Fibroblast of lung (primary cell): Measurements from ENCODE around the gene RNU1-2. TPM values are rescaled to one million over a fixed set of nuclear protein-coding genes. Genes with fewer than 3 reads are reported as not detected.
"Not testable (repeated sequence)": the region's sequence is repeated elsewhere in the genome, so short reads cannot be mapped to it uniquely, and the experiment has no call there.

Source experiments
- DNase-seq, 2 donors: peaks; one replicate each; pipeline versions ENCODE4 v3.0.0 to v3.0.0-alpha.2; 2010; ENCODE audit warnings: low read depth in 2 of 2
- H2AFZ ChIP-seq: 2 replicates; pipeline ENCODE4 v1.5.1; 2012; ENCODE audit warnings: low read length, control low read depth, inconsistent platforms
- H3K27ac ChIP-seq: 2 replicates; pipeline ENCODE4 v1.5.1; 2011; ENCODE audit warnings: low read length, control low read depth; ENCODE audit not compliant: insufficient read depth
- H3K27me3 ChIP-seq: 2 replicates; pipeline ENCODE4 v1.5.1; 2011; ENCODE audit warnings: mild to moderate bottlenecking, low read length; ENCODE audit not compliant: control insufficient read depth, insufficient read depth
- H3K36me3 ChIP-seq: 2 replicates; pipeline ENCODE4 v1.5.1; 2011; ENCODE audit warnings: low read length; ENCODE audit not compliant: control insufficient read depth, insufficient read depth
- H3K4me1 ChIP-seq: 2 replicates; pipeline ENCODE4 v1.5.1; 2011; ENCODE audit warnings: low read length; ENCODE audit not compliant: control insufficient read depth, insufficient read depth; ENCODE audit errors: extremely low read depth
- H3K4me2 ChIP-seq: 2 replicates; pipeline ENCODE4 v1.5.1; 2011; ENCODE audit warnings: low read length, control low read depth; ENCODE audit not compliant: insufficient read depth; ENCODE audit errors: extremely low read depth
- H3K4me3 ChIP-seq, 4 experiments: fragments of 200-600 bp in 1 of 4; sonication (generic) in 1 of 4; replicated peaks in 1 of 4; 2 replicates each; pipeline ENCODE4 v1.5.1; 2011 to 2016; ENCODE audit warnings: low read length in 4 of 4, low read depth in 3 of 4, mild to moderate bottlenecking in 3 of 4, control low read depth in 2 of 4, inconsistent platforms in 1 of 4, mixed read lengths in 1 of 4; ENCODE audit not compliant: insufficient read depth in 1 of 4; ENCODE audit errors: control extremely low read depth in 1 of 4
- H3K79me2 ChIP-seq: 2 replicates; pipeline ENCODE4 v1.5.1; 2012; ENCODE audit warnings: mild to moderate bottlenecking, low read length, inconsistent platforms; ENCODE audit not compliant: control insufficient read depth, insufficient read depth
- H3K9ac ChIP-seq: 2 replicates; pipeline ENCODE4 v1.5.1; 2011; ENCODE audit warnings: mild to moderate bottlenecking, low read length, control low read depth; ENCODE audit not compliant: insufficient read depth
- H3K9me3 ChIP-seq: 2 replicates; pipeline ENCODE4 v1.5.1; 2012; ENCODE audit warnings: low read depth, low read length; ENCODE audit not compliant: control insufficient read depth, insufficient read depth
- H4K20me1 ChIP-seq: 2 replicates; pipeline ENCODE4 v1.5.1; 2011; ENCODE audit warnings: low read length; ENCODE audit not compliant: control insufficient read depth, insufficient read depth; ENCODE audit errors: extremely low read depth
- polyA minus RNA-seq: library from RNA; depleted of rRNA, polyadenylated mRNA; stranded (reverse); fragments of >200 nt; gene quantifications from 2 replicates; pipeline ENCODE4 v1.2.3, GENCODE V29; 2011; ENCODE audit warnings: low replicate concordance
- polyA plus RNA-seq, 2 donors: library from polyadenylated mRNA; depleted of rRNA in 1 of 2; stranded (reverse) in 1 of 2; unstranded in 1 of 2; fragments of >200 nt; gene quantifications; 2 replicates each; pipeline ENCODE4 v1.2.1, GENCODE V29; 2011 to 2012; ENCODE audit warnings: missing spikeins in 1 of 2
- total RNA-seq: library from RNA; depleted of rRNA; stranded (reverse); fragments of >200 nt; gene quantifications from 2 replicates; pipeline ENCODE4 v1.2.1, GENCODE V29; 2014

Gene RNU1-2
- under 0.01 and 3,997 TPM in 2 replicates for total RNA-seq
- polyA plus RNA-seq, result not detected in 2 replicates
- 44.1 and 65.6 TPM in 2 replicates for polyA plus RNA-seq (2012)
- under 0.01 TPM in 2 replicates for polyA minus RNA-seq

- peak within 1 kb of the TSS; percentile 25 for H3K4me2 ChIP-seq
- peak within 1 kb of the TSS; percentile 69 for H2AFZ ChIP-seq
- not testable (repeated sequence) for H3K79me2 ChIP-seq, H4K20me1 ChIP-seq, H3K9me3 ChIP-seq, H3K27me3 ChIP-seq, H3K36me3 ChIP-seq, H3K4me1 ChIP-seq
- peak within 1 kb of the TSS; percentile 78 for H3K9ac ChIP-seq
- peak; percentile 99 to 100 for DNase-seq
- H3K27ac ChIP-seq, result peak within 1 kb of the TSS; percentile 89
- H3K4me3 ChIP-seq, result peak within 1 kb of the TSS in 3 of 4 experiments; percentile 21 to 58 (median 48)
Observed at GRCh38 chr1:16895598-16896315, at the start of gene RNU1-2. TSS of gene RNU1-2 (plus strand) at chr1:16895980.

GRCh38 chr1:16856201-16856600 lies 39.6 kb upstream of the RNU1-2 start:
- H3K4me2 ChIP-seq, H3K27me3 ChIP-seq, H3K9me3 ChIP-seq, H3K4me3 ChIP-seq, H3K9ac ChIP-seq, H3K79me2 ChIP-seq, H4K20me1 ChIP-seq, H3K36me3 ChIP-seq, H3K27ac ChIP-seq, H2AFZ ChIP-seq, H3K4me1 ChIP-seq: not testable (repeated sequence)
- peak in 1 of 2 donors; percentile 12 for DNase-seq

GRCh38 chr1:16859167-16860041 lies 36.4 kb upstream of the RNU1-2 start:
- not testable (repeated sequence) for H3K36me3 ChIP-seq, H3K4me3 ChIP-seq, H3K27me3 ChIP-seq, DNase-seq, H3K4me2 ChIP-seq, H3K79me2 ChIP-seq, H3K4me1 ChIP-seq, H4K20me1 ChIP-seq, H3K9ac ChIP-seq, H3K9me3 ChIP-seq, H3K27ac ChIP-seq, H2AFZ ChIP-seq

- not testable (repeated sequence) for H3K79me2 ChIP-seq, H3K9ac ChIP-seq, H3K27me3 ChIP-seq, H3K4me1 ChIP-seq, H3K9me3 ChIP-seq, H3K4me2 ChIP-seq, H3K4me3 ChIP-seq, H3K36me3 ChIP-seq, H3K27ac ChIP-seq, H2AFZ ChIP-seq, H4K20me1 ChIP-seq
- peak; percentile 5 to 28 for DNase-seq
Observed at GRCh38 chr1:16860048-16860447, 35.7 kb upstream of the RNU1-2 start.

GRCh38 chr1:16861832-16862245 lies 33.9 kb upstream of the RNU1-2 start:
- not testable (repeated sequence) for H3K36me3 ChIP-seq, H2AFZ ChIP-seq, H3K9me3 ChIP-seq, H3K9ac ChIP-seq, H3K4me1 ChIP-seq, H3K79me2 ChIP-seq, H3K4me3 ChIP-seq, H4K20me1 ChIP-seq, H3K27ac ChIP-seq, H3K4me2 ChIP-seq, H3K27me3 ChIP-seq
- DNase-seq, result peak; percentile 6 to 43

GRCh38 chr1:16862415-16862814 lies 33.4 kb upstream of the RNU1-2 start:
- H3K79me2 ChIP-seq, H4K20me1 ChIP-seq, H3K4me2 ChIP-seq, H2AFZ ChIP-seq, DNase-seq, H3K9me3 ChIP-seq, H3K4me1 ChIP-seq, H3K27me3 ChIP-seq, H3K36me3 ChIP-seq, H3K4me3 ChIP-seq, H3K9ac ChIP-seq, H3K27ac ChIP-seq: not testable (repeated sequence)
